Mesendoderm (in vitro differentiated cells): ENCODE measurements around the gene BTBD16.

ENCODE experiments used
- DNase-seq: peaks from one replicate; pipeline ENCODE4 v3.0.0; 2013
- H2AK5ac ChIP-seq: 2 replicates; pipeline ENCODE4 v1.6.1; 2013; ENCODE audit warnings: low read length, inconsistent platforms
- H2BK120ac ChIP-seq: 2 replicates; pipeline ENCODE4 v1.6.1; 2013; ENCODE audit warnings: low read depth, mild to moderate bottlenecking, low read length, moderate library complexity, mixed read lengths
- H2BK15ac ChIP-seq: replicated peaks from 2 replicates; pipeline ENCODE4 v1.6.1; 2013; ENCODE audit warnings: low read depth, mild to moderate bottlenecking, moderate library complexity
- H2BK5ac ChIP-seq: 2 replicates; pipeline ENCODE4 v1.6.1; 2013; ENCODE audit warnings: low read length, inconsistent platforms
- H3K18ac ChIP-seq: 2 replicates; pipeline ENCODE4 v1.6.1; 2013; ENCODE audit warnings: mild to moderate bottlenecking, low read length, mixed read lengths
- H3K23ac ChIP-seq: one replicate; pipeline ENCODE4 v1.6.1; 2013; ENCODE audit warnings: low read length
- H3K27ac ChIP-seq: 2 replicates; pipeline ENCODE4 v1.5.1; 2013; ENCODE audit warnings: low read depth, mild to moderate bottlenecking, inconsistent platforms, low read length, moderate library complexity
- H3K27me3 ChIP-seq: 2 replicates; pipeline ENCODE4 v1.6.1; 2013; ENCODE audit warnings: low read length, control low read depth, mild to moderate bottlenecking, inconsistent platforms; ENCODE audit not compliant: insufficient read depth, poor library complexity
- H3K36me3 ChIP-seq: 2 replicates; pipeline ENCODE4 v1.6.1; 2013; ENCODE audit warnings: low read length, inconsistent platforms; ENCODE audit not compliant: control insufficient read depth, insufficient read depth
- H3K4ac ChIP-seq: one replicate; pipeline ENCODE4 v1.6.1; 2013; ENCODE audit warnings: low read depth, mild to moderate bottlenecking, low read length, moderate library complexity
- H3K4me1 ChIP-seq: 2 replicates; pipeline ENCODE4 v1.6.1; 2013; ENCODE audit warnings: low read depth, low read length, inconsistent platforms; ENCODE audit not compliant: control insufficient read depth
- H3K4me2 ChIP-seq: 2 replicates; pipeline ENCODE4 v1.6.1; 2013; ENCODE audit warnings: low read length
- H3K4me3 ChIP-seq: 2 replicates; pipeline ENCODE4 v1.5.1; 2013; ENCODE audit warnings: mild to moderate bottlenecking, low read length
- H3K56ac ChIP-seq: one replicate; pipeline ENCODE4 v1.6.1; 2013; ENCODE audit warnings: low read length
- H3K79me1 ChIP-seq: 2 replicates; pipeline ENCODE4 v1.6.1; 2013; ENCODE audit warnings: low read length, inconsistent platforms
- H3K79me2 ChIP-seq: 2 replicates; pipeline ENCODE4 v1.6.1; 2013; ENCODE audit warnings: mild to moderate bottlenecking, low read length; ENCODE audit not compliant: control insufficient read depth, insufficient read depth
- H3K9ac ChIP-seq: 2 replicates; pipeline ENCODE4 v1.6.1; 2013; ENCODE audit warnings: low read length, inconsistent platforms
- H4K5ac ChIP-seq: one replicate; pipeline ENCODE4 v1.6.1; 2013; ENCODE audit warnings: low read length
- H4K8ac ChIP-seq: one replicate; pipeline ENCODE4 v1.6.1; 2013; ENCODE audit warnings: low read depth, mild to moderate bottlenecking, control low read depth, low read length, moderate library complexity
- WGBS: extraction: QIAGEN DNeasy Blood & Tissue Kit; methylation state at CpG from one replicate; pipeline ENCODE4 v1.1.7; 2013; ENCODE audit warnings: low lambda C conversion rate, missing lambda C conversion rate; ENCODE audit not compliant: insufficient coverage; ENCODE audit errors: extremely low coverage; 5-methylcytosine and 5-hydroxymethylcytosine counted together

Gene BTBD16

DNA sequence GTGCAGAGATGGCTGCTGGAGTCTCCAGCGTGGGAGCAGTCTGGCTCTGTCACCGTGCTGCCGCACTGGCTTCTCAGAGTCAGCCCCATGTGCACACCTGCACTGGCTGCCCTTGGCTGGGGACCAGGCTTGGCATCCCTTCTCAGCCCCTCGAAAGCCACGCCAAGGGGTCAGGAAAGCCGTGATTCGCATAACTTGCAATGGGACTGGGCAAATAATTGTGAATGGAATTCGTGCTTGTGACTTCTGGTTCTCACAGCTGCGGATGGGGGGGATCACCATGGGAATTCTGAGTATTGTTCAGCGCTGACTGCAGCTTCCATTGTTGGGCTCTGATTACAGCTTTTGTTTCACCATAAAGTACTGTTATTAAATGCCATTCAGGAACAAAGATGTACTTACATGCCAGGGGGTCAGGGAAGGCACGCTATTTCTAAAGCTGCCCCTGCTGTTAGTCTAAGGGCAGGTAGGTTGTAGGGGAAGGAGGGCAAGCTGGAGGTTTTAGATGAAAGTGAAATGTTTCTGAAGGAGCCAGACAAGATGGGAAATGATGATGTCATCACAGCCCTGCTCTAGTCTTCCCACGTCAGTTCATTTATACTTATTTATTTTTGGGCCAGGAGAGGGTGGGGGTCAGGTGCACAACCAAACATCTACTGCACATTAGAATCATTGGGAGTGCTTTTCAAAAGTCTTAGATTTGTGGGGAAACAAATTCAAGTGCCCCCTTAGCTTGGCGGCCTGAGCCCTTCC is 97.6 kb downstream of the BTBD16 start:
- Histone ChIP-seq H4K5ac (no peak overlapping the region), H3K79me1 (no peaks in the 10 kb centered on the region), H3K27ac (no peak overlapping the region), H3K4me1 (no peaks in the 10 kb centered on the region), H3K18ac (no peak overlapping the region), H3K27me3 (no peaks in the 10 kb centered on the region), H3K23ac (no peak overlapping the region), H2BK15ac (no peak overlapping the region), H3K79me2 (no peaks in the 10 kb centered on the region), H3K4me3 (no peak overlapping the region), H3K4me2 (no peak overlapping the region), H2AK5ac (no peak overlapping the region), H3K9ac (no peak overlapping the region), H3K36me3 (no peaks in the 10 kb centered on the region), H4K8ac (no peak overlapping the region), H2BK5ac (no peak overlapping the region), H2BK120ac (no peak overlapping the region), H3K56ac (no peak overlapping the region), H3K4ac (no peak overlapping the region)
- no peak for DNase-seq
- no CpG with 5 or more reads among the region's 13 CpGs for WGBS

DNA sequence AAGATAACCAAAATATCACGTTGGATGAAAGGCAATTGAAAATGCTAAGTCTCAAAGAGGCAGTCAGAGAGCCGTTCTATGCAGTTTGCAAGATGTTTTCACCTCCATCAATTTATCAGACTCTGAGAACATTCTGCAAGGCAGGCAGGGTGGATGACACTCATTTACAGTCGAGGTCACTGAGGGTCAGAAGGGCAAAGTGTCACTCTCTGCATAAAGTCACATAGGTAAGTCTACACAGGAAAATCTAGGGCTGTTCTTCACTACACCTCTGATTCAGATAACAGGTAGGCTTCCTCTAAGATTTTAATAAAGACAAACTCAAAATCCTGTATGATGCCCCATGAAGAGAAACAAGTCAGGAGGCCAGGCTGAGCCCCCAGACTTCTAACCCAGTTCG is 102.0 kb downstream of the BTBD16 start:
- Histone ChIP-seq H3K56ac (no peak overlapping the region), H3K27me3 (no peaks in the 10 kb centered on the region), H2AK5ac (no peak overlapping the region), H3K4me2 (no peak overlapping the region), H2BK120ac (no peak overlapping the region), H3K4me1 (no peaks in the 10 kb centered on the region), H3K4me3 (no peak overlapping the region), H3K9ac (no peak overlapping the region), H3K36me3 (no peaks in the 10 kb centered on the region), H2BK5ac (no peak overlapping the region), H3K23ac (no peak overlapping the region), H3K27ac (no peak overlapping the region), H2BK15ac (no peak overlapping the region), H4K5ac (no peak overlapping the region), H3K18ac (no peak overlapping the region), H3K79me1 (peaks cover 2% of the 10 kb centered on the region), H4K8ac (no peak overlapping the region), H3K4ac (no peak overlapping the region), H3K79me2 (no peaks in the 10 kb centered on the region)
- no CpG with 5 or more reads among the region's 4 CpGs for WGBS
- DNase-seq, result no peak

DNA sequence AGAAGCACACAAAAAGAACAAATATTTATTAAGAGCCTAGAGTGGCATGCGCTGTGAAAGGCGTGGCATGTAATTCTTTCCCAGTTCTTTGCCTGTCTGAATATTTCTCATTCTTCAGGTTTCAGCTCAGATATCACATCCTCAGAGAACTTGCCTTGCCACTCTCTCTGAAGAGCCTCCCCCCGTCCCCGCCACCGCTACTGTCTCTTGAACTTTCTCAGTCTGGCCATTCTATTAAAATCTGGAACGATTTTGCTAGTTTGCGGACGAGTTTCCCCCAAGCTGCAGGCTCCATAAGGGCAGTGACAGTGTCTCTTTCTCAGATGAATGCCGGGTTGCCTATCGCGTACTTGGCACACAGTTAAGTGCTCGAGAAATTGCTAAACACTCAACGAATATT is 102.6 kb downstream of the BTBD16 start:
- no peak overlapping the region for H2BK120ac ChIP-seq
- H3K27ac ChIP-seq, result no peak overlapping the region
- no CpG with 5 or more reads among the region's 13 CpGs for WGBS

DNA sequence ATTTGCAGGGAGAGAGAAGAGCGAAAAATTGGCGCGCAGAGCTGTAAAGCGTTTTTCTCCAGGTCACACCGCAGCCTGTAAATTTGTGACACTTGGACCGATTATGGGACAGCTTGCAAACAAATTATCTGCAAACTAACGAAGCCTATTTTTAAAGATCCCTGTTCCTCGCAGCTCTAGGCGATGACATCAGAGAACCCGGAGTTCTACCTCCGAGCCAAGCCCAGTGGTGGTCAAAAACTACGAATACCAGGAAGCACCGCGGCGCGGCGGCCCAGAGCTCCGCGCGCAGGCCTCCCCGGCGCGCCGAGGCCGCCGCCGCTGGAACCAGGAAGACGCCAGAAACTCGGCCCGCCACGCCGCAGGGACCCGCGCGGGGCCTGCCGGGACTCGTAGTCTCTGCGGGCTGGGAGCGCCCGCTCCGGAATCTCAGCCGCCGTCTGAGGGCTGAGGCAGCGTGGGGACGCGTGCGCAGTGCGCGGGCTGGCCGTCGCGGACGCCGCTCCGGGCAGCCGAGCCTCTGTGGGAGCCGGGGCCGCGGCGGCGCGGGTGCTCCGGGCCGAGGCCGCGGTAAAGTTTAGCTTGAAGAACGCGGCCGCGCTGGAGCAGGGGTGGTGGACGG is 103.3 kb downstream of the BTBD16 start, which contains the start of gene PLEKHA1:
Gene PLEKHA1, plus strand, starts transcription at position 472 of the 622 bp plus-strand sequence. CDS start 18,493 bp downstream, outside the sequence.
- peak within 1 kb of the TSS; percentile 90 for H3K56ac ChIP-seq
- peak within 1 kb of the TSS; percentile 95 for H3K4me2 ChIP-seq
- H3K79me2 ChIP-seq, result peaks cover 2% of the 10 kb centered on the region
- H3K18ac ChIP-seq, result peak within 1 kb of the TSS; percentile 69
- H3K9ac ChIP-seq, result peak within 1 kb of the TSS; percentile 75
- no peak within 1 kb of the TSS for H3K4ac ChIP-seq
- peak within 1 kb of the TSS; percentile 72 for H3K4me3 ChIP-seq
- H2BK5ac ChIP-seq, result no peak within 1 kb of the TSS
- H3K36me3 ChIP-seq, result no peaks in the 10 kb centered on the region
- DNase-seq, result peak; percentile 97
- H2BK120ac ChIP-seq, result no peak within 1 kb of the TSS
- no peak within 1 kb of the TSS for H2AK5ac ChIP-seq
- no peaks in the 10 kb centered on the region for H3K27me3 ChIP-seq
- WGBS, result no CpG with 5 or more reads among the region's 71 CpGs
- peak within 1 kb of the TSS; percentile 1 for H4K8ac ChIP-seq
- peak within 1 kb of the TSS; percentile 66 for H3K23ac ChIP-seq
- H3K27ac ChIP-seq, result peak within 1 kb of the TSS; percentile 80
- H3K4me1 ChIP-seq, result no peaks in the 10 kb centered on the region
- no peak within 1 kb of the TSS for H2BK15ac ChIP-seq
- peaks cover 5% of the 10 kb centered on the region for H3K79me1 ChIP-seq
- H4K5ac ChIP-seq, result no peak within 1 kb of the TSS

More for the DNA sequence above, 102.6 kb downstream of the BTBD16 start:
- Histone ChIP-seq H3K36me3 (no peaks in the 10 kb centered on the region), H3K9ac (peak overlapping the region; percentile 57), H2BK15ac (no peak overlapping the region), H2AK5ac (no peak overlapping the region), H3K4me1 (no peaks in the 10 kb centered on the region), H3K4me3 (peak overlapping the region; percentile 43), H3K27me3 (no peaks in the 10 kb centered on the region), H3K18ac (no peak overlapping the region), H3K4me2 (peak overlapping the region; percentile 59), H3K79me1 (peaks cover 2% of the 10 kb centered on the region), H3K79me2 (no peaks in the 10 kb centered on the region), H3K23ac (no peak overlapping the region), H4K5ac (no peak overlapping the region), H2BK5ac (no peak overlapping the region), H4K8ac (peak overlapping the region; percentile 1), H3K56ac (peak overlapping the region; percentile 79), H3K4ac (no peak overlapping the region)
- DNase-seq, result peak; percentile 18

DNA sequence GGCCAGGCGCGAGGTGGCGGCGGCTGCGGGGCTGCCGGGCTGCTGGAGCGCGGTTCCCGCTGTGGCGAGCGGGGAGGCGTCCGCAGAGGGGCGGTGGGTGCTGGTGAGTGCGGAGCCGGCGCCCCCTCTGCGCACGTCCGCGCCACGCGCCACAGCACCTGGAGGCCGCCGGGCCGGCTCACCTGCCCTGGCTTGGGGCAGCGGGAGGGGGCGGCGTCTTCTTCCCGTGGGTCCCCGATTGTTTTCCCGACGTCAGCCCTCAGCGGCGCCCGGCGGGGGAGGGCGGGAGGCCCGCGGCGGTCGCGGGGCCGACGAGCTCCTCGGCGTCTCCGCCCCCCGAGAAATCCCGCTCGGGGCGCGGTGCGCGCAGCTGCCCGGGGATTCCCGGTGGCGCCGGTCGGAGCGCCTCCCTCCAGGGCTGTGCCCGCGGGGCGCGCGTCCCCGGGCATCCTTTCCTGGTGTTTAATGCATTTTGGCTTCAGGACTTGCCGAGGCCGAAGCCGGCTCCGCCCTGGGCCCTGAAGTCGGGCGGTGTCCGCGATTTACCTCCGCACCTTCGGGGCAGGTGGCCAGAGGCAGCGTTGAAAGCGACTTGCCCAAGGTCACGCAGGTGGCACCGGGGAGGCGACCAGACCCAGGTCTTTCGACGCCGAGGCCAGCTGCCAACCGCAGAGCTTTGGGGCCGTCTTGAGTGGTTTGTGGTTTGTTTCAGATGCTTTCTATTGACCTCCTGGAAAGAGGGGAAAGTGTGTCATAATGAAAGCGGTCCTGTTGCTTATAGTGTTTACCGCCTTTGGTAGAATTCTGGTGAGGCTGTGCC is 104.0 kb downstream of the BTBD16 start:
- Histone ChIP-seq H4K5ac (no peak overlapping the region), H3K4me3 (peak overlapping the region; percentile 72), H3K4ac (no peak overlapping the region), H3K18ac (peak overlapping the region; percentile 69), H3K36me3 (no peaks in the 10 kb centered on the region), H3K4me2 (peak overlapping the region; percentile 95), H3K79me1 (peaks cover 7% of the 10 kb centered on the region), H2AK5ac (no peak overlapping the region), H2BK120ac (no peak overlapping the region), H3K27me3 (no peaks in the 10 kb centered on the region), H3K27ac (peak overlapping the region; percentile 80), H3K56ac (peak overlapping the region; percentile 90), H3K4me1 (no peaks in the 10 kb centered on the region), H3K9ac (peak overlapping the region; percentile 75), H2BK15ac (no peak overlapping the region), H4K8ac (no peak overlapping the region), H2BK5ac (no peak overlapping the region), H3K23ac (peak overlapping the region; percentile 66), H3K79me2 (peaks cover 2% of the 10 kb centered on the region)
- no CpG with 5 or more reads among the region's 89 CpGs for WGBS
- peak; percentile 62 for DNase-seq
